GM12875 (cell line): ENCODE results near the gene SETD9.

Experiments used
- H3K4me3 ChIP-seq: one replicate; pipeline ENCODE4 v1.5.1; 2011; ENCODE audit warnings: low read depth, low read length, control low read depth
- CTCF ChIP-seq: IDR thresholded peaks from 2 replicates; pipeline ENCODE4 v1.5.1; 2011; ENCODE audit warnings: low read depth, mild to moderate bottlenecking, control low read depth, inconsistent platforms, low read length, moderate library complexity, borderline replicate concordance; ENCODE audit not compliant: insufficient read depth

SETD9 gene

DNA sequence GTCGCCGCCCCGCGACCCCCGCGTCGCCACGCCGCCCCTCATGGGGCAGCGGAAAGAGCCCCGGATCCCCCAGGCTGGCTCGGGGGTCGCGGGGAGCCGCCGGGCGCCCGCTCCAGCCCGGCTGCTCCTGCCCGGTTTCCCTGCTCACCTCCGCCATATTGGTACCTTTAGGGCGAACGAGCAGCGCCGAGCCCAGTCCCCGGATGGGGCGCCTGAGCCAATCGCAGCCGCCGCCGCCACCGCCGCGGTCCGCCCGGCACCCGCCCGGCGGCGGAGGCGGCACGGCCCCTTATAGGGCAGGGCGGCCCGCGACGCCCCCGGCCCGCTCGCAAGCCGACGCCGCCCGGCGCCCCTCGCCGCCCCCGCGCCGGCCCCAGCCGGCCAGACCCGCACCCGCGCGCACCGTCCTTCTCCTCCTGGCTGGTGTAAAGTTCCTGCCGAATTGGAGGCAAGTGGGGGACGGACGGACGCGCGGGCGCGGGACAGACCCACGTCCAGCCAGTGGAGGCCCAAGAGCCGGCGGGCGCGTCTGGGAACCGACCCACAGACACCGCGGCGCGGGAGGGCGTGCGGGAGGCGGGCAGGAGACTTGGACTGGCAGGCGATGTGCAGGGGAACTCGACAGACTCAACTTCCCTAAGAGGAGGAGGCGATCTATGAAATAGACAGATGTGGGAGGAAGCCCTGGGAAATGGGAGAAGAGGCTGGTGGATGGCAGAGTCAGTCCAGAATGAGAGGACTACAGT, 42.7 kb downstream of the SETD9 start, which contains the start of gene MIER3:
Gene MIER3 (minus strand): TSS at position 178 of the 746 bp plus-strand sequence. CDS start 21 bp downstream, at position 157.
- TF ChIP-seq CTCF: no peak
- H3K4me3 ChIP-seq: peak within 1 kb of the TSS; percentile 87

DNA sequence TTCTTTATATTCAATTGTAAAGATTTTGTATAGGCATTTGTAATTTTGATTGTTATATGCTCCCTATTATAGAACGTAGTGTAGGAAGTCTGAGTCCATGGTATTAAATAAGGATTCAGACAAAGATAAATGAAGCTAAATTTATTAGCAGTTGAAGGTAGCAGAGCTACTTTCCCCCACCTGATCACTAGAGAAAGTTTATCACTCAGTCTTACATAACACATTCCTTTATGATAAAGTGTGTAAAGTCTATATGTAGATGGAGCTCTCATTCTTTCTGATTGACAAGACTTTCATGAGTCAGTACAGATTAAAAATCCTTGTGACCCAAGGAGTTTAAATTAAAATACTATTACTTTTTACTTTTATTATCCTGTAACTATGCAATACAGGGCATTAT, 44.9 kb downstream of the SETD9 start:
- H3K4me3 ChIP-seq: no peak overlapping the region
- TF ChIP-seq CTCF: no peak

GRCh38 chr5:56958595-56958994, 49.2 kb downstream of the SETD9 start:
- no peak overlapping the region for H3K4me3 ChIP-seq
- TF ChIP-seq CTCF: no peak

DNA sequence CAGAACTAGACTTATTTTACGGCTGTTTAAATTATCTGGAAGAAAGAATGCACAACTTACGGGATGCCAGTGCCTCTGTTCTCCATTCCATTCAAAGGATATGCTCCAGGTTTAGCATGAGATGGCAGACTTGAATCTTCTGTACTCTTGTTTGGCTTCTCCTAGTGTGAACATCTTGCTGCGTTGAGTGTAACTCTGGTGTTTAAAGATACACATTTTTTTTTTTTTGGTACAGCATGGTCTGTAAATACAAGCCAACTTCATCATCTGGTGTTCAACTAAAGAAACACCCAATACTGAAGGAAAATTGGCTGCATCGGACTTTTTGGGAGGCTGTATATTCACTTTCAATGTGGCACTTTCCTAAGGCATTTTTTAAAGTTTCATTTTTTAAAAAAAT, 49.9 kb downstream of the SETD9 start:
- no peak overlapping the region for H3K4me3 ChIP-seq
- no peak for TF ChIP-seq CTCF

GRCh38 chr5:56961746-56962145, 52.4 kb downstream of the SETD9 start:
- TF ChIP-seq CTCF: no peak
- H3K4me3 ChIP-seq: no peak overlapping the region

GRCh38 chr5:56962286-56962685, 52.9 kb downstream of the SETD9 start:
- no peak overlapping the region for H3K4me3 ChIP-seq
- TF ChIP-seq CTCF: no peak

DNA sequence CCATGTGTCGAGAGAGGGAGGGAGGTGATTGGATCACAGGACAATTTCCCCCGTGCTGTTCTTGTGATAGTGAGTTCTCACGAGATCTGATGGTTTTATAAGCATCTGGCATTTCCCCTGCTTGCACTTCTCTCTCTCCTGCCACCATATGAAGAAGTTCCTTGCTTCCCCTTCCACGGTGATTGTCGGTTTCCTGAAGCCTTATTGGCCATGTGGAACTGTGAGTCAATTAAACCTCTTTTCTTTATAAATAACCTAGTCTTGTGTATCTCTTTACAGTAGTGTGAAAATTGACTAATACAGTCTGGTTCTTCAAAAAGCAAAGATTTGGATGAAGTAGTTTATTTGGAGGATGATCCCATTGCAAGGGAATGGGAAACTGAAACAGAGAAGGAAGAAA, 53.9 kb downstream of the SETD9 start:
- no peak overlapping the region for H3K4me3 ChIP-seq
- TF ChIP-seq CTCF: no peak
